Lung (tissue), 12 donors: ENCODE data around the gene ASAP2. TPM values are rescaled to one million over a fixed set of nuclear protein-coding genes. Genes with fewer than 3 reads are reported as not detected.
A peak's percentile ranks its signal among the peaks of the same experiment; 100 is the strongest.

Source experiments
- ATAC-seq: fragments of 200-7000 bp; cut with Tn5 transposase; one replicate; pipeline ENCODE4 v1.9.1; 2020; ENCODE audit warnings: moderate number of reproducible peaks; ENCODE audit not compliant: insufficient read depth, low FRiP score
- DNase-seq, 3 donors: peaks; one replicate each; pipeline ENCODE4 v3.0.0-alpha.2; 2013 to 2017
- H3K27ac ChIP-seq, 2 donors: one replicate each; pipeline ENCODE4 v1.5.1; 2013; ENCODE audit warnings: mild to moderate bottlenecking in 2 of 2, moderate library complexity in 2 of 2, control low read depth in 1 of 2, inconsistent platforms in 1 of 2, low read depth in 1 of 2, low read length in 1 of 2
- H3K27me3 ChIP-seq, 3 donors: one replicate each; pipeline ENCODE4 v1.5.1; 2013; ENCODE audit warnings: low read length in 2 of 3; ENCODE audit not compliant: control insufficient read depth in 3 of 3, insufficient read depth in 3 of 3
- H3K36me3 ChIP-seq, 4 donors: one replicate each; pipeline ENCODE4 v1.5.1; 2013; ENCODE audit warnings: low read length in 4 of 4, mild to moderate bottlenecking in 1 of 4, moderate library complexity in 1 of 4; ENCODE audit not compliant: control insufficient read depth in 4 of 4, insufficient read depth in 4 of 4
- H3K4me1 ChIP-seq, 5 donors: one replicate each; pipeline ENCODE4 v1.5.1; 2013; ENCODE audit warnings: low read length in 5 of 5, mild to moderate bottlenecking in 2 of 5, moderate library complexity in 1 of 5; ENCODE audit not compliant: control insufficient read depth in 5 of 5, insufficient read depth in 5 of 5
- H3K4me3 ChIP-seq: one replicate; pipeline ENCODE4 v1.5.1; 2013; ENCODE audit warnings: mild to moderate bottlenecking, control low read depth, moderate library complexity
- H3K9ac ChIP-seq, 2 donors: one replicate each; pipeline ENCODE4 v1.5.1; 2013; ENCODE audit warnings: low read length in 2 of 2, control low read depth in 1 of 2; ENCODE audit not compliant: insufficient read depth in 1 of 2
- H3K9me3 ChIP-seq, 4 donors: one replicate each; pipeline ENCODE4 v1.5.1; 2013; ENCODE audit warnings: low read length in 3 of 4, mild to moderate bottlenecking in 1 of 4, moderate library complexity in 1 of 4; ENCODE audit not compliant: control insufficient read depth in 4 of 4, insufficient read depth in 3 of 4
- CTCF ChIP-seq: IDR thresholded peaks from 2 replicates; pipeline ENCODE4 v1.5.1; 2012; ENCODE audit warnings: mild to moderate bottlenecking; ENCODE audit errors: control extremely low read depth, extremely low read depth
- WGBS, 2 donors: extraction: QIAGEN DNeasy Blood & Tissue Kit; methylation state at CpG; one replicate each; pipeline ENCODE4 v1.1.7; 2013; 5-methylcytosine and 5-hydroxymethylcytosine counted together
- polyA plus RNA-seq, 2 donors: library from polyadenylated mRNA; stranded (reverse); fragments of 200-250 nt; gene quantifications; one replicate each; pipeline ENCODE4 v1.2.1, GENCODE V29; 2013
- total RNA-seq, 2 donors: library from RNA; depleted of rRNA in 1 of 2; stranded (reverse); fragments of >200 nt in 1 of 2; gene quantifications; one replicate each; pipeline ENCODE4 v1.2.1, GENCODE V29; 2014 to 2021
- donor health status: control.
- donor health status: control.
- donor health status: Bipolar disorder and iron deficiency.
- donor health status: healthy.
- donor health status: DM: yes; HTN: yes; CAD: no.

The ASAP2 gene
- total and polyA plus RNA-seq, 4 donors = 7.4 to 30.9 (median 17.0) TPM

GRCh38 chr2:9179572-9180201, 26.9 kb upstream of the ASAP2 start:
- H3K27ac ChIP-seq = peak overlapping the region; percentile 30 to 88
- H3K4me1 ChIP-seq = peaks cover 0 to 10% (median 8%) of the 10 kb centered on the region in 5 donors
- TF ChIP-seq CTCF = no peak
- no peaks in the 10 kb centered on the region for H3K36me3 ChIP-seq
- no peak for DNase-seq
- no peaks in the 10 kb centered on the region for H3K9me3 ChIP-seq
- peak; percentile 38 for ATAC-seq
- no peak overlapping the region for H3K9ac ChIP-seq
- H3K27me3 ChIP-seq = no peaks in the 10 kb centered on the region
- WGBS, 2 donors = 73 to 86% methylated on average over 9 of the region's 9 CpGs
- H3K4me3 ChIP-seq = no peak overlapping the region

- no peaks in the 10 kb centered on the region for H3K27me3 ChIP-seq
- no peak overlapping the region for H3K27ac ChIP-seq
- DNase-seq = no peak
- ATAC-seq = no peak
- H3K4me1 ChIP-seq = peaks cover 0 to 5% (median 0%) of the 10 kb centered on the region in 5 donors
- no peak for TF ChIP-seq CTCF
- 95 to 96% methylated on average over 9 of the region's 9 CpGs for WGBS, 2 donors
- H3K9ac ChIP-seq = no peak overlapping the region
- no peaks in the 10 kb centered on the region for H3K36me3 ChIP-seq
- H3K4me3 ChIP-seq = no peak overlapping the region
- H3K9me3 ChIP-seq = no peaks in the 10 kb centered on the region
These were observed 22.3 kb upstream of the ASAP2 start for GRCh38 chr2:9184361-9184760.

- Histone ChIP-seq H3K27ac (no peak overlapping the region), H3K36me3 (no peaks in the 10 kb centered on the region), H3K9ac (no peak overlapping the region), H3K9me3 (no peaks in the 10 kb centered on the region), H3K27me3 (no peaks in the 10 kb centered on the region), H3K4me1 (peaks cover 0 to 11% (median 5%) of the 10 kb centered on the region in 5 donors), H3K4me3 (no peak overlapping the region)
- WGBS, 2 donors = 80 to 82% methylated on average over 2 of the region's 2 CpGs
- no peak for DNase-seq
- no peak for TF ChIP-seq CTCF
- ATAC-seq = no peak
These were observed 18.9 kb upstream of the ASAP2 start for GRCh38 chr2:9187620-9188214.
